Parathyroid adenoma (tissue), 2 donors: ENCODE results near the gene RNF183.

Experiments
- H2AFZ ChIP-seq: fragments of 300-600 bp; sonication (generic); one replicate; pipeline ENCODE4 v1.7.0; 2017; ENCODE audit warnings: antibody characterized with exemption, mild to moderate bottlenecking
- H3K27ac ChIP-seq: fragments of 300-600 bp; sonication (generic); one replicate; pipeline ENCODE4 v1.7.0; 2017
- H3K27me3 ChIP-seq: fragments of 300-600 bp; sonication (generic); one replicate; pipeline ENCODE4 v1.7.0; 2017; ENCODE audit warnings: low read length; ENCODE audit not compliant: control insufficient read depth, insufficient read depth
- H3K36me3 ChIP-seq: fragments of 300-600 bp; sonication (generic); one replicate; pipeline ENCODE4 v1.7.0; 2017; ENCODE audit warnings: low read length; ENCODE audit not compliant: control insufficient read depth, insufficient read depth
- H3K4me1 ChIP-seq: fragments of 300-600 bp; sonication (generic); one replicate; pipeline ENCODE4 v1.7.0; 2017; ENCODE audit warnings: control low read depth
- H3K4me2 ChIP-seq: fragments of 300-600 bp; sonication (generic); one replicate; pipeline ENCODE4 v1.7.0; 2017; ENCODE audit warnings: low read length
- H3K4me3 ChIP-seq: fragments of 300-600 bp; sonication (generic); one replicate; pipeline ENCODE4 v1.7.0; 2017; ENCODE audit warnings: low read depth, low read length
- H3K79me2 ChIP-seq: fragments of 300-600 bp; sonication (generic); one replicate; pipeline ENCODE4 v1.7.0; 2017; ENCODE audit warnings: control low read depth
- H3K9ac ChIP-seq: fragments of 300-600 bp; sonication (generic); one replicate; pipeline ENCODE4 v1.7.0; 2017; ENCODE audit warnings: mild to moderate bottlenecking
- H3K9me3 ChIP-seq: fragments of 300-600 bp; sonication (generic); one replicate; pipeline ENCODE4 v1.7.0; 2017; ENCODE audit warnings: low read length; ENCODE audit not compliant: control insufficient read depth
- TF ChIP-seq, protein P1 (sequence below): fragments of 300-600 bp; sonication (generic); IDR thresholded peaks from one replicate; pipeline ENCODE4 v1.7.0; 2017; ENCODE audit warnings: antibody characterized with exemption, mild to moderate bottlenecking
- donor health status: primary hyperparathyroidism.

Gene RNF183

DNA sequence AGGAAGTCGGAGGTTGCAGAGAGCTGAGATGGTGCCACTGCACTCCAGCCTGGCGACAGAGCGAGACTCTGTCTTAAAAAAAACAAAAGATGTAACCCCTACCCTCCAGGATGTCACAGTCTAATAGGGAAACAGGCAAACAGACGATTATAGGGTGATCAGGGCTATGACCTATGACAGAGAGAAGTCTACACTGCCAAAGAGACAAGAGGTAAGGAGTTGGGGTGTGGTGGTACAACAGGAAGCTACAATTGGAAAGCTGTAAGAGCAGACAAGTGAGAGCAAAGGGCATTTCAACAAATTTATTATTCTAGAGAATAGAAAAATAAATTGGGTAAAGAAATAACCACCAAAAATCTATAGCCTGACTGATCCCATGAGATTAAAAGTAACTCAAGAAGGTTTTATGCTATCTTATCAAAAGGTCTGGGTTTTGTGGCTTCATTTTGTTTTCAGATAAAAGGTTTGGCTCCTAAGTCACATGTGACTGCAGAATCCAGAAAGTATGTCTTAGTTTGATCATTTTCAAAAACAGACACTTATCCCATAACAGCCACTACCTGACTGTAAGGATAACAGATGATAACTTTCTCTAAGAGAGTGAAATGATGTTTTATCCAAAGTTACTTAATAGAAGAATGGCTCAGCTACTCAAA lies 35.1 kb downstream of the RNF183 start:
- Histone ChIP-seq H3K79me2 (peaks cover 6% of the 10 kb centered on the region), H2AFZ (no peak overlapping the region), H3K36me3 (no peaks in the 10 kb centered on the region), H3K27ac (no peak overlapping the region), H3K4me1 (no peaks in the 10 kb centered on the region), H3K4me2 (no peak overlapping the region), H3K27me3 (no peaks in the 10 kb centered on the region), H3K4me3 (no peak overlapping the region), H3K9me3 (no peaks in the 10 kb centered on the region), H3K9ac (no peak overlapping the region)
- TF ChIP-seq, protein P1, sequence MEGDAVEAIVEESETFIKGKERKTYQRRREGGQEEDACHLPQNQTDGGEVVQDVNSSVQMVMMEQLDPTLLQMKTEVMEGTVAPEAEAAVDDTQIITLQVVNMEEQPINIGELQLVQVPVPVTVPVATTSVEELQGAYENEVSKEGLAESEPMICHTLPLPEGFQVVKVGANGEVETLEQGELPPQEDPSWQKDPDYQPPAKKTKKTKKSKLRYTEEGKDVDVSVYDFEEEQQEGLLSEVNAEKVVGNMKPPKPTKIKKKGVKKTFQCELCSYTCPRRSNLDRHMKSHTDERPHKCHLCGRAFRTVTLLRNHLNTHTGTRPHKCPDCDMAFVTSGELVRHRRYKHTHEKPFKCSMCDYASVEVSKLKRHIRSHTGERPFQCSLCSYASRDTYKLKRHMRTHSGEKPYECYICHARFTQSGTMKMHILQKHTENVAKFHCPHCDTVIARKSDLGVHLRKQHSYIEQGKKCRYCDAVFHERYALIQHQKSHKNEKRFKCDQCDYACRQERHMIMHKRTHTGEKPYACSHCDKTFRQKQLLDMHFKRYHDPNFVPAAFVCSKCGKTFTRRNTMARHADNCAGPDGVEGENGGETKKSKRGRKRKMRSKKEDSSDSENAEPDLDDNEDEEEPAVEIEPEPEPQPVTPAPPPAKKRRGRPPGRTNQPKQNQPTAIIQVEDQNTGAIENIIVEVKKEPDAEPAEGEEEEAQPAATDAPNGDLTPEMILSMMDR, result no peak

DNA sequence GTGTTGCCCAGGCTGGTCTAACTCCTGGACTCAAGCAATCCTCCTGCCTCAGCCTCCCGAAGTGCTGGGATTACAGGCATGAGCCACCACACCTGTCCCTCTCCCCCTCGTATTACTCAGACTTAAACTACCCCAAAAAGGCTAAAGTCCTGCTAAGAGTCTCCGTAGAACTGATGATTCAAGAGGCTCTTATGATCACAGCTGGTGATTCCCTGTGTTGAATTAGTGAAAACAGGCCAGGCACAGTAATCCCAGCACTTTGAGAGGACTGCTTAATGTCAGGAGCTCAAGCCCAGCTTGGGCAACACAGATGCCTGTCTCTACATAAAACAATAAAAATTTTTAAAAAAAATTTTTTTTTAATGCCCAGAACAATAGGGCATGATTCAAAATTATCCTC lies 37.0 kb downstream of the RNF183 start:
- no peaks in the 10 kb centered on the region for H3K27me3 ChIP-seq
- H3K9ac ChIP-seq, result no peak overlapping the region
- no peak overlapping the region for H3K4me2 ChIP-seq
- no peaks in the 10 kb centered on the region for H3K9me3 ChIP-seq
- H3K4me3 ChIP-seq, result no peak overlapping the region
- H3K36me3 ChIP-seq, result no peaks in the 10 kb centered on the region
- no peak overlapping the region for H2AFZ ChIP-seq
- no peak overlapping the region for H3K27ac ChIP-seq
- no peaks in the 10 kb centered on the region for H3K4me1 ChIP-seq
- TF ChIP-seq, protein P1, result no peak
- peaks cover 2% of the 10 kb centered on the region for H3K79me2 ChIP-seq

DNA sequence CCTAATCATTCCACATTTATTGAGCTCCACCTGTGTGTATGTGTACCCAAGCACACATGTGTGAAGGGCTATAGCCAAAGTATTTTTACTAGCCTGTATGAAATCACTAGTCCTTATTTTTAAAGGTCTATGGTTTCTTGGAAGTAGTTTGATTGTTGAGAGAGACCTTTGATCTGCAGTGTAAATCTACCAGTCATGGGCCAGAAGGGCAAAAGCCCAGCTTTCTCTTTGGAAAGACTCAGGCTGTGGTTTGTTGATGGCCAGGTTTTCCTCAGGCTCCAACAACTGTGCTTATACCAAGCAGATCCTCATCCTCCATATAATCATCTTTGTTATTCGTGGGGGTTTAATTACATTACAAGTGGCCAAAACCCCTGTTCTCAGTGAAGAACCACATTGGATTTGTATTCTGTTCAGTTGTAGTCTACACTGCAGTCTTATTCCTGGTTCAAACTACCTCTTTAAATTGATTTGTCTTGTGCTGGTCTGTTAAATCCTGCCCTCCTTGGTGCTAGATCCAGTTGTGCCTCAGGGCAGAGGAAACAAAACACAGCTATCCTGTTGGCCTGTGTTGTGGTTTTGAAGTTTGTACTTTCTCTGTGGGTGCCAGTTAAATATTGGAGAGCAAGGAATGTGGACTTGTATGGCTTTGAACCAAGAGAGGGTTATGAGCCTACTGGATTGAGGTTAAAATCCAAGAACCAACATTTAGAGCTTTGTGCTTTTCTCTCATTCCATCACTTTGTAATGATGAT lies 41.1 kb downstream of the RNF183 start:
- Histone ChIP-seq H3K36me3 (no peaks in the 10 kb centered on the region), H3K79me2 (no peaks in the 10 kb centered on the region), H3K4me1 (no peaks in the 10 kb centered on the region)

DNA sequence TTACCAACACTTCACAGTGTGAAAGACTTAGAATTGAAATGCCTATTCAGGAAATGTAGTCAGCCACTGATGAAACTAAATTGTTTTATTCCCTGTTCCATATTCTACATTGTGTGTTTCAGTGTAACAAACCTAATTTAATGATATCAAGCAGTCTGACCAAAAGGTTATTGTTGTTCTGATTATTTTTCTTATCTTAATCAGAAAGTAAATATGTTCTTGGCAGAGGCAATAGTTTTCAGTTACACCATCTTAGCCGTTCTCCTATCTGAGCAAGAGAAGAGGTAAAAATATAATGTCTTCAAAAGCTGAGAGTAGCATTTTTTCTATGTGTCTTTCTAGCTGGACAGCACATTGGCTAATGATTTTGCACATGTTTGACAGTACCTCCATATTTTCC lies 44.9 kb downstream of the RNF183 start:
- Histone ChIP-seq H3K4me3 (no peak overlapping the region), H3K36me3 (no peaks in the 10 kb centered on the region), H3K9ac (no peak overlapping the region), H2AFZ (no peak overlapping the region), H3K9me3 (no peaks in the 10 kb centered on the region), H3K27ac (no peak overlapping the region), H3K4me2 (no peak overlapping the region), H3K4me1 (no peaks in the 10 kb centered on the region), H3K79me2 (no peaks in the 10 kb centered on the region), H3K27me3 (no peaks in the 10 kb centered on the region)
- TF ChIP-seq, protein P1, result no peak

More for the DNA sequence above, 41.1 kb downstream of the RNF183 start:
- Histone ChIP-seq H3K9me3 (no peaks in the 10 kb centered on the region), H3K9ac (no peak overlapping the region), H2AFZ (no peak overlapping the region), H3K4me2 (no peak overlapping the region), H3K4me3 (no peak overlapping the region), H3K27ac (no peak overlapping the region), H3K27me3 (no peaks in the 10 kb centered on the region)
- TF ChIP-seq, protein P1, result no peak
